Measurements from ENCODE around the gene NENF. TPM values are rescaled to one million over a fixed set of nuclear protein-coding genes. Genes with fewer than 3 reads are reported as not detected.

Gene NENF
- total RNA-seq, 4 donors from 2014 or later, result 47.4 to 53.8 (median 52.1) TPM

- ATAC-seq (ENCODE audit: low FRiP score) (no peak), DNase-seq (ENCODE audit: low spot score) (no peak)
- TF ChIP-seq, protein P1, sequence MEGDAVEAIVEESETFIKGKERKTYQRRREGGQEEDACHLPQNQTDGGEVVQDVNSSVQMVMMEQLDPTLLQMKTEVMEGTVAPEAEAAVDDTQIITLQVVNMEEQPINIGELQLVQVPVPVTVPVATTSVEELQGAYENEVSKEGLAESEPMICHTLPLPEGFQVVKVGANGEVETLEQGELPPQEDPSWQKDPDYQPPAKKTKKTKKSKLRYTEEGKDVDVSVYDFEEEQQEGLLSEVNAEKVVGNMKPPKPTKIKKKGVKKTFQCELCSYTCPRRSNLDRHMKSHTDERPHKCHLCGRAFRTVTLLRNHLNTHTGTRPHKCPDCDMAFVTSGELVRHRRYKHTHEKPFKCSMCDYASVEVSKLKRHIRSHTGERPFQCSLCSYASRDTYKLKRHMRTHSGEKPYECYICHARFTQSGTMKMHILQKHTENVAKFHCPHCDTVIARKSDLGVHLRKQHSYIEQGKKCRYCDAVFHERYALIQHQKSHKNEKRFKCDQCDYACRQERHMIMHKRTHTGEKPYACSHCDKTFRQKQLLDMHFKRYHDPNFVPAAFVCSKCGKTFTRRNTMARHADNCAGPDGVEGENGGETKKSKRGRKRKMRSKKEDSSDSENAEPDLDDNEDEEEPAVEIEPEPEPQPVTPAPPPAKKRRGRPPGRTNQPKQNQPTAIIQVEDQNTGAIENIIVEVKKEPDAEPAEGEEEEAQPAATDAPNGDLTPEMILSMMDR (IDR thresholded peaks at IDR 0.05), result no peak
Observed at GRCh38 chr1:212446333-212446732, 13.6 kb downstream of the NENF start.

DNA sequence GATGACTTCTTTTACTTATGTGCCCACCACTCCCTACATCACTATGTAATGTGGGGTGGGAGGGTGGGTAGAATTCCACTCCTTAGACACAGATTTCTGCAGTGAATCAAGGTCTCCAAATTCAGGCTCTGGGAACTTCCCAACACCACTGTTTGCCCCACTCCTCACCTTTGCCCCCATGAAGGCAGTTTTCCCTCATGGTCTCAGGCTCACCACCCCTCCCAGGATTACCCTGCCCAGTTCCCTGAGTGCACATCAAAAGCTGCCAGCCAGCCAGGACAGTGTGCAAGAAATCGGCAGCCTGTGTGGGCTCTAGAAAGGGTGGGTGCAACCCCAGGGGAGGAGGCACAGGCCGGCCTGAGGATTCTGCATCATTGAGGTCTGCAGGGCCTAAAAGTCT lies 14.8 kb downstream of the NENF start:
- TF ChIP-seq, protein P1 (IDR thresholded peaks at IDR 0.05), result no peak
- DNase-seq (ENCODE audit: low spot score) (no peak), ATAC-seq (ENCODE audit: low FRiP score) (no peak)

DNA sequence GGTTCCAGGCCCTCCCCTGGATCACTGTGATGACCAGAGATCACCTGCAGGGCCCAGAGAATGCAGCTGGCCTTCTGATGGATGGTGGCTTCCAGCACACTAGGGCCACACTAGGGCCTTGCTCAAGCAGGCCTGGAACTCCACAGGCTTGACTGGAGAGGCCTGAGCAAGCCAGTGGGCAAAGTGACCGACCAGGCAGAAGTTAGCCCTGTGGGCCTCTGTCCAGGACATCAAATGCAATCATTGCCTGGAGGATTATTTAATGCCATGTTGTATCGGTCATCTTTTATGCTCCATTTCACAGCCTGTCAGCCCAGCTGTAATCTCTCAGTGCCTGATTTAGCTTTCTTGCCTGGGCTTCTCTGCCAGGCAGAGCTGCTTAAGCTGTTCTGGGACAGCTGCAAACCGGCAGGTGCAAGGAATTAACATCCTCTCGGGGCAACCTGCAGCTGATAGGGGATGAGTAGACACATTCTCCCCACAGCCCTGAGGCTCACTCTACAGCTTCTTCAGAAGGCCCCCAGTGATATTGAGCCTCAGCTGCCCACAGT lies 17.7 kb downstream of the NENF start:
- no peak for DNase-seq (ENCODE audit: low spot score)
- TF ChIP-seq, protein P1 (IDR thresholded peaks at IDR 0.05), result no peak
- no peak for ATAC-seq (ENCODE audit: low FRiP score)

DNA sequence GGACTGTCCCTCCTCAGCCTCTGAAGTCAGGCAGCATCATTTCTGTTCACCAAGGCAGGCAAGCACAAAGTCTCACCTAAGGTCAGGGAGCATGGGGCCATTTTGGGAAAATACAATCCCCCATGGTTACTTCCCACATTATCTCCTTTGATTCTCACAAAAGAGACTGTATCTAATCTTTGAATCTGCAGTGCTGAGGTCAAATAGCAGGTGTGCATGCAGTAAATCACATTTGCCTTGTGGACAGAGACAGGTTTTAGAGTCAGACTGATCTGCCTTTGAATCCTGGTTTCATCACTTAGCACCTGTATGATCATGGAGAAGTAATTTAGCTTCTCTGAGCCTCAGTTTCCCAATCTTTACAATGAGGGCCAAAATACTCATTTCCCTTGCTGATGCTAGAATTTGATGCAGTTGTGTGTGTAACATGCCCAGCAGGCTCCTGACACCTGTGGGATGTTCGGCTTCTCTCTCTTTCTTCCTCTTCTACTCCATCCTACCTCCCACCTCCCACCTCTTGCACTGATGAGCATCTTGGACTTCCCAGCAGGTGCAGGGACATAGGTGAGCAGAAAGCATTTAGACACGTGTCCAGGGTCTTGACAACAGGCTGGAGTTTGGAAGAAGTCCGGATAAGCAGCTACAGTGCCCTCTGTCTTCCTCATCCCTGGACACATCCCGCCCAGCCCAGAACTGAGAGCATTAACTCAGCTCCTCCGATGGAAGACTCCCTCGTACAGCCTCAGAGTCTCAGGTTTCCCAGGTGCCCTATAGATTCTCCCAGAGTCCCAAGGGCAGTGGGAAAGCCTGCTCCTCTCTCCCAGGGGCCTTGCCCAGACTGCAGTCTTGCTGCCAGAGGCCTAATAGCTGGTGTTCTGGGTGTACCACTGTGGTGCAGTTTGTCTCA lies 18.9 kb downstream of the NENF start:
- DNase-seq (ENCODE audit: low spot score) (no peak), ATAC-seq (ENCODE audit: low FRiP score) (no peak)
- TF ChIP-seq, protein P1 (IDR thresholded peaks at IDR 0.05), result no peak

GRCh38 chr1:212452323-212453155 lies 19.8 kb downstream of the NENF start:
- DNase-seq (ENCODE audit: low spot score), result no peak

GRCh38 chr1:212453156-212453857 lies 20.6 kb downstream of the NENF start:
- TF ChIP-seq, protein P1 (IDR thresholded peaks at IDR 0.05), result no peak
- no peak for ATAC-seq (ENCODE audit: low FRiP score)
- no peak for DNase-seq (ENCODE audit: low spot score)

More at GRCh38 chr1:212452323-212453155, 19.8 kb downstream of the NENF start:
- ATAC-seq (ENCODE audit: low FRiP score), result no peak
- TF ChIP-seq, protein P1 (IDR thresholded peaks at IDR 0.05), result no peak

Data from omental fat pad (tissue), 4 donors.